SK-N-MC (cell line): ENCODE results near the gene CWC27.
"Not testable (repeated sequence)": the region's sequence is repeated elsewhere in the genome, so short reads cannot be mapped to it uniquely, and the experiment has no call there.

Experiments
- DNase-seq: peaks from one replicate; pipeline ENCODE4 v3.0.0-alpha.2; 2011; ENCODE audit warnings: low read depth, low spot score
- H3K27ac ChIP-seq: fragments of 200-600 bp; sonication (generic); 2 replicates; pipeline ENCODE4 v1.5.1; 2016; ENCODE audit warnings: mixed run types
- H3K36me3 ChIP-seq: fragments of 200-600 bp; sonication (generic); 2 replicates; pipeline ENCODE4 v1.6.1; 2017; ENCODE audit warnings: antibody characterized with exemption, low read length, mixed read lengths; ENCODE audit not compliant: insufficient read depth
- H3K4me3 ChIP-seq: fragments of 200-600 bp; sonication (generic); 2 replicates; pipeline ENCODE4 v1.5.1; 2016
- H3K9ac ChIP-seq: fragments of 200-600 bp; sonication (generic); 2 replicates; pipeline ENCODE4 v1.8.0; 2017; ENCODE audit warnings: mixed run types, mixed read lengths; ENCODE audit not compliant: insufficient read length
- H3K9me3 ChIP-seq: fragments of 200-600 bp; sonication (generic); 2 replicates; pipeline ENCODE4 v1.6.1; 2017; ENCODE audit warnings: low read depth, mild to moderate bottlenecking, antibody characterized with exemption, low read length, moderate library complexity, mixed read lengths
- EZH2 ChIP-seq: fragments of 200-600 bp; sonication (generic); IDR thresholded peaks from one replicate; pipeline ENCODE4 v1.6.1; 2017; ENCODE audit warnings: antibody characterized with exemption
- FOXP2 ChIP-seq: optimal IDR thresholded peaks from 2 replicates; pipeline ENCODE3; 2011; ENCODE audit warnings: mild to moderate bottlenecking, moderate library complexity; ENCODE audit not compliant: insufficient read depth; ENCODE audit errors: extremely low read length, control extremely low read depth
- POLR2AphosphoS5 ChIP-seq: IDR thresholded peaks from 2 replicates; pipeline ENCODE4 v1.6.1; 2012; ENCODE audit warnings: mild to moderate bottlenecking, low read depth, low read length, borderline replicate concordance

CWC27 gene

GRCh38 chr5:64925123-64925522 lies 156.4 kb downstream of the CWC27 start:
- H3K36me3 ChIP-seq = 0 out of 2 replicates have a peak, but pooled peaks cover 3% of the 10 kb centered on the region
- TF ChIP-seq POLR2AphosphoS5 (no peak), FOXP2 (no peak), EZH2 (no peak)
- H3K9ac ChIP-seq = no peak overlapping the region
- no peak overlapping the region for H3K27ac ChIP-seq
- H3K4me3 ChIP-seq = no peak overlapping the region
- H3K9me3 ChIP-seq = 0 out of 2 replicates have a peak, but pooled peaks cover 3% of the 10 kb centered on the region
- DNase-seq = no peak

- no peaks in the 10 kb centered on the region for H3K9me3 ChIP-seq
- no peak overlapping the region for H3K4me3 ChIP-seq
- no peak overlapping the region for H3K9ac ChIP-seq
- DNase-seq = no peak
- 0 out of 2 replicates have a peak, but pooled peaks cover 3% of the 10 kb centered on the region for H3K36me3 ChIP-seq
- no peak for TF ChIP-seq FOXP2
- no peak for TF ChIP-seq POLR2AphosphoS5
- no peak for TF ChIP-seq EZH2
- no peak overlapping the region for H3K27ac ChIP-seq
Observed at GRCh38 chr5:64929833-64930232, 161.1 kb downstream of the CWC27 start.

- H3K4me3 ChIP-seq = no peak overlapping the region
- 0 out of 2 replicates have a peak, but pooled peaks cover 3% of the 10 kb centered on the region for H3K36me3 ChIP-seq
- H3K27ac ChIP-seq = no peak overlapping the region
- no peaks in the 10 kb centered on the region for H3K9me3 ChIP-seq
- TF ChIP-seq FOXP2 (no peak), POLR2AphosphoS5 (no peak), EZH2 (no peak)
- DNase-seq = no peak
- no peak overlapping the region for H3K9ac ChIP-seq
Observed at GRCh38 chr5:64930672-64931318, 162.1 kb downstream of the CWC27 start.

GRCh38 chr5:64939422-64939771 lies 170.7 kb downstream of the CWC27 start:
- not testable (repeated sequence) for H3K9ac ChIP-seq, H3K36me3 ChIP-seq, H3K27ac ChIP-seq, DNase-seq, H3K4me3 ChIP-seq, H3K9me3 ChIP-seq

- Histone ChIP-seq H3K27ac (no peak overlapping the region), H3K4me3 (no peak overlapping the region), H3K9me3 (no peaks in the 10 kb centered on the region), H3K9ac (no peak overlapping the region), H3K36me3 (no peaks in the 10 kb centered on the region)
- TF ChIP-seq POLR2AphosphoS5 (no peak), FOXP2 (no peak), EZH2 (no peak)
- no peak for DNase-seq
Observed at GRCh38 chr5:64939772-64940510, 171.2 kb downstream of the CWC27 start.

GRCh38 chr5:64942460-64942859 lies 173.7 kb downstream of the CWC27 start:
- TF ChIP-seq EZH2 = no peak
- no peak for TF ChIP-seq FOXP2
- TF ChIP-seq POLR2AphosphoS5 = no peak
- H3K4me3 ChIP-seq = no peak overlapping the region
- no peak overlapping the region for H3K9ac ChIP-seq
- H3K36me3 ChIP-seq = no peaks in the 10 kb centered on the region
- no peaks in the 10 kb centered on the region for H3K9me3 ChIP-seq
- DNase-seq = no peak
- no peak overlapping the region for H3K27ac ChIP-seq

- Histone ChIP-seq H3K36me3 (no peaks in the 10 kb centered on the region), H3K9me3 (no peaks in the 10 kb centered on the region), H3K27ac (no peak overlapping the region), H3K4me3 (no peak overlapping the region), H3K9ac (no peak overlapping the region)
- no peak for DNase-seq
- TF ChIP-seq POLR2AphosphoS5 = no peak
- TF ChIP-seq FOXP2 = no peak
- no peak for TF ChIP-seq EZH2
Observed at GRCh38 chr5:64944868-64945267, 176.1 kb downstream of the CWC27 start.

- DNase-seq = no peak
- no peak for TF ChIP-seq POLR2AphosphoS5
- no peak for TF ChIP-seq EZH2
- TF ChIP-seq FOXP2 = no peak
Observed at GRCh38 chr5:64947031-64947430, 178.3 kb downstream of the CWC27 start.

GRCh38 chr5:64947801-64948200 lies 179.1 kb downstream of the CWC27 start:
- H3K27ac ChIP-seq = no peak overlapping the region
- no peak for DNase-seq
- H3K4me3 ChIP-seq = no peak overlapping the region
- TF ChIP-seq POLR2AphosphoS5 (no peak), EZH2 (no peak), FOXP2 (no peak)
- H3K9ac ChIP-seq = no peak overlapping the region
- no peaks in the 10 kb centered on the region for H3K36me3 ChIP-seq
- H3K9me3 ChIP-seq = no peaks in the 10 kb centered on the region

More at GRCh38 chr5:64947031-64947430, 178.3 kb downstream of the CWC27 start:
- H3K4me3 ChIP-seq = no peak overlapping the region
- H3K9ac ChIP-seq = no peak overlapping the region
- no peak overlapping the region for H3K27ac ChIP-seq
- H3K9me3 ChIP-seq = no peaks in the 10 kb centered on the region
- H3K36me3 ChIP-seq = no peaks in the 10 kb centered on the region
